ENCODE data around the gene EXOC6B. TPM values are rescaled to one million over a fixed set of nuclear protein-coding genes. Genes with fewer than 3 reads are reported as not detected.

Gene EXOC6B
- total RNA-seq, 1 experiment from 2014 or later, result 40.1 TPM

DNA sequence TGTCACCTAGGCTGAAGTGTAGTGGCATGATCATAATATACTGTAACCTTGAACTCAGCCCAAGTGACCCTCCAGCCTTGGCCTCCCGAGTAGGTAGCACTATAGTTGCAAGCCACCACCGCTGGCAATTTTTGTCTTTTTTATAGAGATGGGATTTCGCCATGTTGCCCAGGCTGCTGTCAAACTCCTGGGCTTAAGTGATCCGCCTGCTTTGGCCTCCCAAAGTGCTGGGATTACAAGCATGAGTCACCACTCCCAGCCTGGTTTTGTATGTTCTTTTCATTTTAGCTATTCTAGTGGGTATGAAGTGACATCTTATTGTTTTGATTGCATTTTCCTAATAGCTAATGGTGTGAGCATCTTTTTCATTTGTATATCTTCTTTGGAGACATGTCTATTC, 11.3 kb upstream of the EXOC6B start:
- peaks cover 9 to 10% of the 10 kb centered on the region in 2 experiments for H3K4me1 Mint-ChIP-seq
- H3T11ph ChIP-seq (ENCODE audit: low read length), result no peak overlapping the region
- H2AK5ac ChIP-seq (ENCODE audit: insufficient read length, low read length), result no peak overlapping the region
- H2BK5ac ChIP-seq (ENCODE audit: insufficient read length, low read length), result no peak overlapping the region
- H2BK120ac ChIP-seq (ENCODE audit: low read depth, low read length, poor library complexity, severe bottlenecking), result no peak overlapping the region
- H3K36me3 Mint-ChIP-seq (ENCODE audit: insufficient read depth in 1 of 3, low read depth in 3 of 3), result no peaks in the 10 kb centered on the region
- H3K4ac ChIP-seq (ENCODE audit: low read depth, low read length), result no peak overlapping the region
- no peak overlapping the region for H3K9ac ChIP-seq (ENCODE audit: extremely low read depth, insufficient read length, low read length)
- no peak overlapping the region for H4K8ac ChIP-seq (replicated peaks; ENCODE audit: insufficient read length, low read depth, low read length)
- no peaks in the 10 kb centered on the region; the same call in 1 of the 2 replicates for H3K4me1 ChIP-seq (ENCODE audit: insufficient read depth, low read length)
- no peak overlapping the region for H3K4me3 Mint-ChIP-seq
- H4K5ac ChIP-seq (ENCODE audit: insufficient read length, low read depth, low read length), result no peak overlapping the region
- TF ChIP-seq, protein P1, sequence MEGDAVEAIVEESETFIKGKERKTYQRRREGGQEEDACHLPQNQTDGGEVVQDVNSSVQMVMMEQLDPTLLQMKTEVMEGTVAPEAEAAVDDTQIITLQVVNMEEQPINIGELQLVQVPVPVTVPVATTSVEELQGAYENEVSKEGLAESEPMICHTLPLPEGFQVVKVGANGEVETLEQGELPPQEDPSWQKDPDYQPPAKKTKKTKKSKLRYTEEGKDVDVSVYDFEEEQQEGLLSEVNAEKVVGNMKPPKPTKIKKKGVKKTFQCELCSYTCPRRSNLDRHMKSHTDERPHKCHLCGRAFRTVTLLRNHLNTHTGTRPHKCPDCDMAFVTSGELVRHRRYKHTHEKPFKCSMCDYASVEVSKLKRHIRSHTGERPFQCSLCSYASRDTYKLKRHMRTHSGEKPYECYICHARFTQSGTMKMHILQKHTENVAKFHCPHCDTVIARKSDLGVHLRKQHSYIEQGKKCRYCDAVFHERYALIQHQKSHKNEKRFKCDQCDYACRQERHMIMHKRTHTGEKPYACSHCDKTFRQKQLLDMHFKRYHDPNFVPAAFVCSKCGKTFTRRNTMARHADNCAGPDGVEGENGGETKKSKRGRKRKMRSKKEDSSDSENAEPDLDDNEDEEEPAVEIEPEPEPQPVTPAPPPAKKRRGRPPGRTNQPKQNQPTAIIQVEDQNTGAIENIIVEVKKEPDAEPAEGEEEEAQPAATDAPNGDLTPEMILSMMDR (conservative IDR thresholded peaks at IDR 0.05), result no peak
- H3K27ac Mint-ChIP-seq, result no peak overlapping the region
- no peaks in the 10 kb centered on the region for H3K9me3 ChIP-seq (ENCODE audit: control insufficient read depth, low read depth, low read length)
- H3K27me3 Mint-ChIP-seq (ENCODE audit: low read depth), result no peaks in the 10 kb centered on the region; the same call in 1 of the 2 replicates
- H3K23ac ChIP-seq (ENCODE audit: insufficient read length, low read depth, low read length), result no peak overlapping the region
- no peak overlapping the region for H3K56ac ChIP-seq (ENCODE audit: insufficient read length, low read depth, low read length)
- no peaks in the 10 kb centered on the region for H3K27me3 ChIP-seq (ENCODE audit: insufficient read depth, low read length)
- H3K18ac ChIP-seq (ENCODE audit: insufficient read length, low read depth, low read length), result no peak overlapping the region
- H3K9me3 Mint-ChIP-seq, result no peaks in the 10 kb centered on the region
- H3K4me2 ChIP-seq (ENCODE audit: insufficient read depth, insufficient read length, low read length), result no peak overlapping the region
- no peaks in the 10 kb centered on the region for H4K20me1 ChIP-seq (ENCODE audit: control insufficient read depth, insufficient read depth, insufficient read length)
- no peaks in the 10 kb centered on the region for H3K79me2 ChIP-seq (ENCODE audit: insufficient read depth, low read length)
- H2BK12ac ChIP-seq (ENCODE audit: insufficient read length, low read depth, low read length), result no peak overlapping the region
- no CpG with 5 or more reads among the region's 4 CpGs for WGBS (ENCODE audit: extremely low coverage, insufficient read length, low lambda C conversion rate)
- DNase-seq, result no peak
- H4K91ac ChIP-seq (ENCODE audit: insufficient read length, low read depth, low read length), result no peak overlapping the region
- no peak overlapping the region for H3K27ac ChIP-seq (ENCODE audit: insufficient read length, low read depth, low read length)
- no peaks in the 10 kb centered on the region for H3K23me2 ChIP-seq (ENCODE audit: insufficient read length, low read depth, low read length, poor library complexity, severe bottlenecking)
- H3K79me1 ChIP-seq (ENCODE audit: insufficient read depth, low read depth, low read length, poor library complexity, severe bottlenecking), result no peaks in the 10 kb centered on the region
- H2BK15ac ChIP-seq (ENCODE audit: low read depth, low read length), result no peak overlapping the region
- no peak overlapping the region for H2AFZ ChIP-seq (ENCODE audit: low read length)
- no peak overlapping the region for H3K14ac ChIP-seq (ENCODE audit: insufficient read depth, low read length)
- no peak overlapping the region for H2BK20ac ChIP-seq (ENCODE audit: low read depth, low read length, poor library complexity, severe bottlenecking)
